Liver (tissue), 9 donors: Measurements from ENCODE around the gene TRAPPC10. TPM values are rescaled to one million over a fixed set of nuclear protein-coding genes. Genes with fewer than 3 reads are reported as not detected.

Experiments
- DNase-seq: peaks from one replicate; pipeline ENCODE4 v3.0.0-alpha.2; 2017; ENCODE audit warnings: low spot score
- H3K27ac ChIP-seq, 2 donors: one replicate each; pipeline ENCODE4 v1.7.0; 2013; ENCODE audit warnings: inconsistent platforms in 2 of 2, low read length in 2 of 2, control low read depth in 1 of 2, low read depth in 1 of 2, mild to moderate bottlenecking in 1 of 2
- H3K27me3 ChIP-seq, 4 donors: one replicate each; pipeline versions ENCODE4 v1.6.1 to v1.7.0; 2013; ENCODE audit warnings: low read length in 3 of 4, inconsistent platforms in 1 of 4, mild to moderate bottlenecking in 1 of 4, moderate library complexity in 1 of 4; ENCODE audit not compliant: control insufficient read depth in 4 of 4, insufficient read depth in 4 of 4
- H3K36me3 ChIP-seq, 4 donors: one replicate each; pipeline versions ENCODE4 v1.6.1 to v1.7.0; 2013; ENCODE audit warnings: low read length in 3 of 4, mild to moderate bottlenecking in 3 of 4, low read depth in 1 of 4, moderate library complexity in 1 of 4; ENCODE audit not compliant: control insufficient read depth in 4 of 4, insufficient read depth in 3 of 4
- H3K4me1 ChIP-seq, 4 donors: one replicate each; pipeline versions ENCODE4 v1.6.1 to v1.7.0; 2013; ENCODE audit warnings: low read length in 3 of 4, mild to moderate bottlenecking in 3 of 4, moderate library complexity in 1 of 4; ENCODE audit not compliant: control insufficient read depth in 4 of 4, insufficient read depth in 4 of 4
- H3K4me3 ChIP-seq, 3 donors: one replicate each; pipeline versions ENCODE4 v1.6.1 to v1.7.0; 2013; ENCODE audit warnings: low read length in 3 of 3, control low read depth in 1 of 3, low read depth in 1 of 3, mild to moderate bottlenecking in 1 of 3
- H3K9ac ChIP-seq, 2 donors: one replicate each; pipeline ENCODE4 v1.7.0; 2013; ENCODE audit warnings: low read length in 2 of 2, mild to moderate bottlenecking in 2 of 2, moderate library complexity in 2 of 2, control low read depth in 1 of 2, low read depth in 1 of 2
- H3K9me3 ChIP-seq, 4 donors: one replicate each; pipeline versions ENCODE4 v1.6.1 to v1.7.0; 2013; ENCODE audit warnings: low read length in 3 of 4; ENCODE audit not compliant: control insufficient read depth in 4 of 4
- EGR1 ChIP-seq, 2 donors: IDR thresholded peaks; 2 replicates each; pipeline ENCODE4 v1.6.1; 2016 to 2018; ENCODE audit warnings: antibody characterized with exemption in 2 of 2, low read depth in 2 of 2
- FOXA1 ChIP-seq: IDR thresholded peaks from 2 replicates; pipeline ENCODE4 v1.6.1; 2016; ENCODE audit warnings: antibody characterized with exemption
- FOXA2 ChIP-seq: IDR thresholded peaks from 2 replicates; pipeline ENCODE4 v1.6.1; 2016; ENCODE audit warnings: antibody characterized with exemption
- GABPA ChIP-seq, 2 donors: IDR thresholded peaks in 1 of 2; conservative IDR thresholded peaks in 1 of 2; 2 replicates each; pipeline ENCODE4 v1.6.1; 2016; ENCODE audit warnings: antibody characterized with exemption in 2 of 2, mild to moderate bottlenecking in 1 of 2, moderate library complexity in 1 of 2
- HNF4A ChIP-seq, 2 donors: conservative IDR thresholded peaks; 2 replicates each; pipeline ENCODE4 v1.6.1; 2016; ENCODE audit warnings: antibody characterized with exemption in 2 of 2, mild to moderate bottlenecking in 2 of 2
- HNF4G ChIP-seq: IDR thresholded peaks from 2 replicates; pipeline ENCODE4 v1.6.1; 2016; ENCODE audit warnings: antibody characterized with exemption
- JUND ChIP-seq, 2 donors: IDR thresholded peaks; 2 replicates each; pipeline ENCODE4 v1.6.1; 2016; ENCODE audit warnings: antibody characterized with exemption in 2 of 2
- NR2F2 ChIP-seq: IDR thresholded peaks from 2 replicates; pipeline ENCODE4 v1.6.1; 2016; ENCODE audit warnings: antibody characterized with exemption
- RAD21 ChIP-seq, 2 donors: IDR thresholded peaks; 2 replicates each; pipeline ENCODE4 v1.6.1; 2016; ENCODE audit warnings: antibody characterized with exemption in 2 of 2, mild to moderate bottlenecking in 2 of 2
- REST ChIP-seq: IDR thresholded peaks from 2 replicates; pipeline ENCODE4 v1.6.1; 2016; ENCODE audit warnings: antibody characterized with exemption, mild to moderate bottlenecking
- RXRA ChIP-seq, 2 donors: IDR thresholded peaks; 2 replicates each; pipeline ENCODE4 v1.6.1; 2017 to 2018; ENCODE audit warnings: antibody characterized with exemption in 2 of 2, mild to moderate bottlenecking in 1 of 2
- SP1 ChIP-seq: IDR thresholded peaks from 2 replicates; pipeline ENCODE4 v1.6.1; 2018; ENCODE audit warnings: antibody characterized with exemption, mild to moderate bottlenecking
- YY1 ChIP-seq: IDR thresholded peaks from 2 replicates; pipeline ENCODE4 v1.6.1; 2016; ENCODE audit warnings: antibody characterized with exemption, mild to moderate bottlenecking
- WGBS: extraction: QIAGEN DNeasy Blood & Tissue Kit; methylation state at CpG from one replicate; pipeline ENCODE4 v1.1.7; 2013; 5-methylcytosine and 5-hydroxymethylcytosine counted together
- polyA plus RNA-seq, 2 donors: library from polyadenylated mRNA; stranded (reverse) in 1 of 2; unstranded in 1 of 2; fragments of 200-250 nt in 1 of 2; fragments of >200 nt in 1 of 2; fragmentation: Nextera tagmentation in 1 of 2; extraction: Ambion mirVana in 1 of 2; gene quantifications; one replicate each; pipeline versions ENCODE4 v1.2.1 to v1.2.3, GENCODE V29; 2013 to 2015
- total RNA-seq, 2 donors: library from RNA; depleted of rRNA; stranded (reverse); fragments of >200 nt; gene quantifications; one replicate each; pipeline ENCODE4 v1.2.3, GENCODE V29; 2014
- TF ChIP-seq, protein P1 (sequence below): IDR thresholded peaks from 2 replicates; pipeline ENCODE4 v1.6.1; 2016; ENCODE audit warnings: antibody characterized with exemption
- TF ChIP-seq, protein P2 (sequence below): fragments of 150-350 bp; IDR thresholded peaks from 2 replicates; pipeline ENCODE4 v1.5.1; 2017; ENCODE audit warnings: improper control_type of control experiment, low read depth, low read length; ENCODE audit not compliant: missing input control
- TF ChIP-seq, protein P3 (sequence below): IDR thresholded peaks from 2 replicates; pipeline ENCODE4 v1.6.1; 2016; ENCODE audit warnings: antibody characterized with exemption
- TF ChIP-seq, protein P4 (sequence below): IDR thresholded peaks from 2 replicates; pipeline ENCODE4 v1.6.1; 2016; ENCODE audit warnings: antibody characterized with exemption
- donor health status: healthy.
- donor health status: healthy.
- donor health status: healthy.
- donor health status: healthy.
- donor health status: healthy.

TRAPPC10 gene
- total and polyA plus RNA-seq, 4 donors = 4.9 to 24.9 (median 11.9) TPM

DNA sequence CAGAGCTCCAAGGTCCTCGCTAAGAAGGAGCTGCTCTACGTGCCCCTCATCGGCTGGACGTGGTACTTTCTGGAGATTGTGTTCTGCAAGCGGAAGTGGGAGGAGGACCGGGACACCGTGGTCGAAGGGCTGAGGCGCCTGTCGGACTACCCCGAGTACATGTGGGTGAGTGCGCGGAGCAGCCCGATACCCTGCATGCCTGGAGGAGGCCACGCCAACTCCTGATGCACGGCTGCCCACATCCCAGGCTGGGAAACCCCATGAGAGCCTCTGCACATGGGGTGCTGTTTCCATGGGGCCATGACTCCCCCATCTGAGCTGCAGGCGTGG, 43.0 kb upstream of the TRAPPC10 start (continued):
- TF ChIP-seq REST (no peak), HNF4A (conservative IDR thresholded peaks at IDR 0.05) (no peak), RAD21 (IDR thresholded peaks at IDR 0.05) (no peak)
- TF ChIP-seq, protein P1, sequence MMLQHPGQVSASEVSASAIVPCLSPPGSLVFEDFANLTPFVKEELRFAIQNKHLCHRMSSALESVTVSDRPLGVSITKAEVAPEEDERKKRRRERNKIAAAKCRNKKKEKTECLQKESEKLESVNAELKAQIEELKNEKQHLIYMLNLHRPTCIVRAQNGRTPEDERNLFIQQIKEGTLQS = no peak
- TF ChIP-seq, protein P2, sequence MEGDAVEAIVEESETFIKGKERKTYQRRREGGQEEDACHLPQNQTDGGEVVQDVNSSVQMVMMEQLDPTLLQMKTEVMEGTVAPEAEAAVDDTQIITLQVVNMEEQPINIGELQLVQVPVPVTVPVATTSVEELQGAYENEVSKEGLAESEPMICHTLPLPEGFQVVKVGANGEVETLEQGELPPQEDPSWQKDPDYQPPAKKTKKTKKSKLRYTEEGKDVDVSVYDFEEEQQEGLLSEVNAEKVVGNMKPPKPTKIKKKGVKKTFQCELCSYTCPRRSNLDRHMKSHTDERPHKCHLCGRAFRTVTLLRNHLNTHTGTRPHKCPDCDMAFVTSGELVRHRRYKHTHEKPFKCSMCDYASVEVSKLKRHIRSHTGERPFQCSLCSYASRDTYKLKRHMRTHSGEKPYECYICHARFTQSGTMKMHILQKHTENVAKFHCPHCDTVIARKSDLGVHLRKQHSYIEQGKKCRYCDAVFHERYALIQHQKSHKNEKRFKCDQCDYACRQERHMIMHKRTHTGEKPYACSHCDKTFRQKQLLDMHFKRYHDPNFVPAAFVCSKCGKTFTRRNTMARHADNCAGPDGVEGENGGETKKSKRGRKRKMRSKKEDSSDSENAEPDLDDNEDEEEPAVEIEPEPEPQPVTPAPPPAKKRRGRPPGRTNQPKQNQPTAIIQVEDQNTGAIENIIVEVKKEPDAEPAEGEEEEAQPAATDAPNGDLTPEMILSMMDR = no peak

DNA sequence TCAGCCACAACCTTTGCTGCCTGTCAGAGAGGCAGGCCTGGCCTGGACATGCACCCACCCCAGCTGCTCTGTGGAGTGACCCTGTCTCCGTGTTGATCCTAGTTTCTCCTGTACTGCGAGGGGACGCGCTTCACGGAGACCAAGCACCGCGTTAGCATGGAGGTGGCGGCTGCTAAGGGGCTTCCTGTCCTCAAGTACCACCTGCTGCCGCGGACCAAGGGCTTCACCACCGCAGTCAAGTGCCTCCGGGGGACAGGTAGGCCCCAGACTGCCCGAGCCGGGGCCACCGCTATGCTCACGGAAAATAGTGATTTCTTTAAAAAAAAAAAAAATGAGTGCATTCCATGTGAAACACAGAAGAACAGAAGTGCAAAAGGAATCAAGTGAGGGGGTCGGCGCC, 41.6 kb upstream of the TRAPPC10 start:
- Histone ChIP-seq H3K27ac (no peak overlapping the region), H3K36me3 (peaks cover 15 to 51% (median 25%) of the 10 kb centered on the region in 4 donors), H3K27me3 (no peaks in the 10 kb centered on the region), H3K9me3 (no peaks in the 10 kb centered on the region), H3K4me1 (peaks cover 0 to 8% (median 2%) of the 10 kb centered on the region in 4 donors), H3K4me3 (no peak overlapping the region), H3K9ac (no peak overlapping the region)
- DNase-seq = no peak
- 95% methylated on average over 18 of the region's 18 CpGs for WGBS
- TF ChIP-seq, protein P3, sequence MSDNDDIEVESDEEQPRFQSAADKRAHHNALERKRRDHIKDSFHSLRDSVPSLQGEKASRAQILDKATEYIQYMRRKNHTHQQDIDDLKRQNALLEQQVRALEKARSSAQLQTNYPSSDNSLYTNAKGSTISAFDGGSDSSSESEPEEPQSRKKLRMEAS = no peak
- no peak for TF ChIP-seq JUND (IDR thresholded peaks at IDR 0.05)
- no peak for TF ChIP-seq YY1
- TF ChIP-seq, protein P1 = no peak
- TF ChIP-seq REST = no peak
- no peak for TF ChIP-seq NR2F2
- TF ChIP-seq, protein P4, sequence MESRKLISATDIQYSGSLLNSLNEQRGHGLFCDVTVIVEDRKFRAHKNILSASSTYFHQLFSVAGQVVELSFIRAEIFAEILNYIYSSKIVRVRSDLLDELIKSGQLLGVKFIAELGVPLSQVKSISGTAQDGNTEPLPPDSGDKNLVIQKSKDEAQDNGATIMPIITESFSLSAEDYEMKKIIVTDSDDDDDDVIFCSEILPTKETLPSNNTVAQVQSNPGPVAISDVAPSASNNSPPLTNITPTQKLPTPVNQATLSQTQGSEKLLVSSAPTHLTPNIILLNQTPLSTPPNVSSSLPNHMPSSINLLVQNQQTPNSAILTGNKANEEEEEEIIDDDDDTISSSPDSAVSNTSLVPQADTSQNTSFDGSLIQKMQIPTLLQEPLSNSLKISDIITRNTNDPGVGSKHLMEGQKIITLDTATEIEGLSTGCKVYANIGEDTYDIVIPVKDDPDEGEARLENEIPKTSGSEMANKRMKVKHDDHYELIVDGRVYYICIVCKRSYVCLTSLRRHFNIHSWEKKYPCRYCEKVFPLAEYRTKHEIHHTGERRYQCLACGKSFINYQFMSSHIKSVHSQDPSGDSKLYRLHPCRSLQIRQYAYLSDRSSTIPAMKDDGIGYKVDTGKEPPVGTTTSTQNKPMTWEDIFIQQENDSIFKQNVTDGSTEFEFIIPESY = no peak
- TF ChIP-seq EGR1 (IDR thresholded peaks at IDR 0.05; ENCODE audit: low read depth in 2 of 2) = no peak
- no peak for TF ChIP-seq HNF4G
- TF ChIP-seq RXRA (IDR thresholded peaks at IDR 0.05) = no peak
- no peak for TF ChIP-seq FOXA2
- no peak for TF ChIP-seq FOXA1
- no peak for TF ChIP-seq RAD21 (IDR thresholded peaks at IDR 0.05)
- TF ChIP-seq, protein P2 = no peak
- no peak for TF ChIP-seq GABPA (IDR thresholded peaks at IDR 0.05 in 1 of 2, conservative IDR thresholded peaks at IDR 0.05 in 1 of 2)
- no peak for TF ChIP-seq SP1
- no peak for TF ChIP-seq HNF4A (conservative IDR thresholded peaks at IDR 0.05)
